ENCODE results near the gene RPL29.

Gene RPL29

DNA sequence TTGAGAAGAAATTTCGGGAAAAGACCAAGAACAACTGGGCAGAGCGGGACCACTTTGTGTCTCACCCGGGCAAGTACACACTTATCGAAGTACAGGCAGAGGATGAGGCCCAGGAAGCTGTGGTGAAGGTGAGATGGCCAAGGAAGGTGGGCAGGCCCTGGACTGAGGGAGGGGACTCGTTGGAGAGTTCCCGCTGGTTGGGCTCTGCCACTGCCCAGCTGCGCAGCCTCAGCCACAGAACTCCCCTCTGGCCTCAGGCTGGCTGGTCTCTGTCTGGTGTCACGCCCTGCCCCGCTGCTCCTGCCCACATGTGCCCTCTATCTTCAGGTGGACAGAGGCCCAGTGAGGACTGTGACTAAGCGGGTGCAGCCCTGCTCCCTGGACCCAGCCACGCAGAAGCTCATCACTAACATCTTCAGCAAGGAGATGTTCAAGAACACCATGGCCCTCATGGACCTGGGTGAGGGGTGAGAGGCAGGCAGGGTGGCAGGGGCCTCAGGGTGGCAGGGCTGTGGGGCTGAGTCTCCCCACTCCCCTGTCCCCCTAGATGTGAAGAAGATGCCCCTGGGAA is 51.2 kb downstream of the RPL29 start:
- ChIA-PET CTCF (interaction anchor here (0.7 to 4.0 kb wide), 8 partner anchors 9 to 200 kb away, joined by 3 to 45 read pairs (median 4); partner anchors contain the start of genes ABHD14B and ACY1), POLR2A (no interaction called here)
- no peak for DNase-seq (ENCODE audit: low read depth, low spot score)
- TF ChIP-seq, protein P1, sequence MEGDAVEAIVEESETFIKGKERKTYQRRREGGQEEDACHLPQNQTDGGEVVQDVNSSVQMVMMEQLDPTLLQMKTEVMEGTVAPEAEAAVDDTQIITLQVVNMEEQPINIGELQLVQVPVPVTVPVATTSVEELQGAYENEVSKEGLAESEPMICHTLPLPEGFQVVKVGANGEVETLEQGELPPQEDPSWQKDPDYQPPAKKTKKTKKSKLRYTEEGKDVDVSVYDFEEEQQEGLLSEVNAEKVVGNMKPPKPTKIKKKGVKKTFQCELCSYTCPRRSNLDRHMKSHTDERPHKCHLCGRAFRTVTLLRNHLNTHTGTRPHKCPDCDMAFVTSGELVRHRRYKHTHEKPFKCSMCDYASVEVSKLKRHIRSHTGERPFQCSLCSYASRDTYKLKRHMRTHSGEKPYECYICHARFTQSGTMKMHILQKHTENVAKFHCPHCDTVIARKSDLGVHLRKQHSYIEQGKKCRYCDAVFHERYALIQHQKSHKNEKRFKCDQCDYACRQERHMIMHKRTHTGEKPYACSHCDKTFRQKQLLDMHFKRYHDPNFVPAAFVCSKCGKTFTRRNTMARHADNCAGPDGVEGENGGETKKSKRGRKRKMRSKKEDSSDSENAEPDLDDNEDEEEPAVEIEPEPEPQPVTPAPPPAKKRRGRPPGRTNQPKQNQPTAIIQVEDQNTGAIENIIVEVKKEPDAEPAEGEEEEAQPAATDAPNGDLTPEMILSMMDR (IDR thresholded peaks at IDR 0.05; ENCODE audit: insufficient read depth, low read length, missing control alignments) = no peak
- no peak overlapping the region for H3K4me3 ChIP-seq (ENCODE audit: low read depth, low read length)
